ENCODE measurements around the gene LSR.

DNA sequence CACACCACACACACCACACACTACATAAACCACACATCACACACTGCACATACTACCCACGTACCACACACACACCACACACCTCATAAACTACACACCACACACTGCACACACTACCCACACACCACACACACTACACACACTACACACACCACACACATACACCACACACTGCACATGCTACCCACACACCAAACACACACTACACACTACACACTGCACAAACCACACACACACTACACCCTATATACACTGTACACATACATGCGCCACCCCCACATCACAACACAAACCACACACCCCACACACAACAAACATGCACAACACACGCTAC lies 48.7 kb downstream of the LSR start:
- TF ChIP-seq, protein P1, sequence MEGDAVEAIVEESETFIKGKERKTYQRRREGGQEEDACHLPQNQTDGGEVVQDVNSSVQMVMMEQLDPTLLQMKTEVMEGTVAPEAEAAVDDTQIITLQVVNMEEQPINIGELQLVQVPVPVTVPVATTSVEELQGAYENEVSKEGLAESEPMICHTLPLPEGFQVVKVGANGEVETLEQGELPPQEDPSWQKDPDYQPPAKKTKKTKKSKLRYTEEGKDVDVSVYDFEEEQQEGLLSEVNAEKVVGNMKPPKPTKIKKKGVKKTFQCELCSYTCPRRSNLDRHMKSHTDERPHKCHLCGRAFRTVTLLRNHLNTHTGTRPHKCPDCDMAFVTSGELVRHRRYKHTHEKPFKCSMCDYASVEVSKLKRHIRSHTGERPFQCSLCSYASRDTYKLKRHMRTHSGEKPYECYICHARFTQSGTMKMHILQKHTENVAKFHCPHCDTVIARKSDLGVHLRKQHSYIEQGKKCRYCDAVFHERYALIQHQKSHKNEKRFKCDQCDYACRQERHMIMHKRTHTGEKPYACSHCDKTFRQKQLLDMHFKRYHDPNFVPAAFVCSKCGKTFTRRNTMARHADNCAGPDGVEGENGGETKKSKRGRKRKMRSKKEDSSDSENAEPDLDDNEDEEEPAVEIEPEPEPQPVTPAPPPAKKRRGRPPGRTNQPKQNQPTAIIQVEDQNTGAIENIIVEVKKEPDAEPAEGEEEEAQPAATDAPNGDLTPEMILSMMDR (IDR thresholded peaks at IDR 0.05): no peak
- no peak for TF ChIP-seq POLR2A (IDR thresholded peaks at IDR 0.05)
